ENCODE data around the gene SORCS3. TPM values are rescaled to one million over a fixed set of nuclear protein-coding genes. Genes with fewer than 3 reads are reported as not detected.

Gene SORCS3
- total RNA-seq, 1 experiment from 2014 or later, result not detected

- no peak for DNase-seq (ENCODE audit: low spot score)
Measured at GRCh38 chr10:104835422-104835821, 194.3 kb downstream of the SORCS3 start.

GRCh38 chr10:104842704-104843103, 201.6 kb downstream of the SORCS3 start:
- no peak for DNase-seq (ENCODE audit: low spot score)

GRCh38 chr10:104844073-104844472, 203.0 kb downstream of the SORCS3 start:
- no peak for DNase-seq (ENCODE audit: low spot score)

- DNase-seq (ENCODE audit: low spot score), result no peak
Measured at GRCh38 chr10:104850023-104850422, 208.9 kb downstream of the SORCS3 start.

- no peak for DNase-seq (ENCODE audit: low spot score)
Measured at GRCh38 chr10:104867966-104868598, 227.0 kb downstream of the SORCS3 start.

GRCh38 chr10:104872691-104873090, 231.6 kb downstream of the SORCS3 start:
- no peak for DNase-seq (ENCODE audit: low spot score)

- no peak for DNase-seq (ENCODE audit: low spot score)
Measured at GRCh38 chr10:104873161-104873560, 232.1 kb downstream of the SORCS3 start.

GRCh38 chr10:104875561-104875960, 234.5 kb downstream of the SORCS3 start:
- DNase-seq (ENCODE audit: low spot score), result no peak

- no peak for DNase-seq (ENCODE audit: low spot score)
Measured at GRCh38 chr10:104880624-104881398, 239.7 kb downstream of the SORCS3 start.

- DNase-seq (ENCODE audit: low spot score), result no peak
Measured at GRCh38 chr10:104881740-104882139, 240.7 kb downstream of the SORCS3 start.

- DNase-seq (ENCODE audit: low spot score), result no peak
Measured at GRCh38 chr10:104892879-104893617, 252.0 kb downstream of the SORCS3 start.

- DNase-seq (ENCODE audit: low spot score), result no peak
Measured at GRCh38 chr10:104893701-104894100, 252.6 kb downstream of the SORCS3 start.

- DNase-seq (ENCODE audit: low spot score), result no peak
Measured at GRCh38 chr10:104894681-104895080, 253.6 kb downstream of the SORCS3 start.

- no peak for DNase-seq (ENCODE audit: low spot score)
Measured at GRCh38 chr10:104895541-104895940, 254.5 kb downstream of the SORCS3 start.

- DNase-seq (ENCODE audit: low spot score), result no peak
Measured at GRCh38 chr10:104895981-104896380, 254.9 kb downstream of the SORCS3 start.

- no peak for DNase-seq (ENCODE audit: low spot score)
Measured at GRCh38 chr10:104897696-104898095, 256.6 kb downstream of the SORCS3 start.

- DNase-seq (ENCODE audit: low spot score), result no peak
Measured at GRCh38 chr10:104899779-104900178, 258.7 kb downstream of the SORCS3 start.

GRCh38 chr10:104903433-104903832, 262.3 kb downstream of the SORCS3 start:
- DNase-seq (ENCODE audit: low spot score), result no peak

GRCh38 chr10:104904753-104905323, 263.7 kb downstream of the SORCS3 start:
- no peak for DNase-seq (ENCODE audit: low spot score)

- DNase-seq (ENCODE audit: low spot score), result no peak
Measured at GRCh38 chr10:104906112-104906511, 265.0 kb downstream of the SORCS3 start.

- no peak for DNase-seq (ENCODE audit: low spot score)
Measured at GRCh38 chr10:104907521-104907920, 266.4 kb downstream of the SORCS3 start.

GRCh38 chr10:104908581-104908980, 267.5 kb downstream of the SORCS3 start:
- no peak for DNase-seq (ENCODE audit: low spot score)

Data from HT-29 (cell line).